GM23248 (cell line): Measurements from ENCODE around the gene DNM1.
"Not testable (repeated sequence)": the region's sequence is repeated elsewhere in the genome, so short reads cannot be mapped to it uniquely, and the experiment has no call there.

ENCODE experiments used
- EZH2 ChIP-seq: fragments of 200-600 bp; sonication (generic); IDR thresholded peaks from 2 replicates; pipeline ENCODE4 v1.6.1; 2018; ENCODE audit warnings: antibody characterized with exemption, mild to moderate bottlenecking; ENCODE audit not compliant: insufficient read depth, poor library complexity, severe bottlenecking
- EZH2phosphoT487 ChIP-seq: fragments of 200-600 bp; sonication (generic); IDR thresholded peaks from 2 replicates; pipeline ENCODE4 v1.6.1; 2018; ENCODE audit warnings: antibody characterized with exemption, moderate library complexity, mild to moderate bottlenecking, low read depth; ENCODE audit not compliant: insufficient read depth

DNA sequence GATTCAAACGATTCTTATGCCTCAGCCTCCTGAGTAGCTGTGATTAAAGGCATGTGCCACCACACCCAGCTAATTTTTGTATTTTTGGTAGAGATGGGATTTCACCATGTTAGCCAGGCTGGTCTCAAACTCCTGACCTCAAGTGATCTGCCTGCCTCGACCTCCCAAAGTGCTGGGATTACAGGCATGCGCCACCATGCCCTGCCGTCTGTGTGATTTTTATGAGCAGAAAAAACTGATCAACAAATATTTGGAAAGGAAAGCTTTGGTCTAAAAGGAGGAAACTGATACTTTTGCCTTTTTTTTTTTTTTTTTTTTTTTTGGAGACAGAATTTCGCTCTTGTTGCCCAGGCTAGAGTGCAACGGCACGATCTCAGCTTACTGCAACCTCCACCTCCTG is 27.7 kb downstream of the DNM1 start:
- not testable (repeated sequence) for TF ChIP-seq EZH2, EZH2phosphoT487
